Gastrocnemius medialis (tissue), 4 donors: Measurements from ENCODE around the gene TMEM51. TPM values are rescaled to one million over a fixed set of nuclear protein-coding genes. Genes with fewer than 3 reads are reported as not detected.
"Not testable (repeated sequence)": the region's sequence is repeated elsewhere in the genome, so short reads cannot be mapped to it uniquely, and the experiment has no call there.

Source experiments
- ATAC-seq, 2 donors: fragments of 150-250 bp; one replicate each; pipeline ENCODE4 v1.9.1; 2016
- DNase-seq, 2 donors: peaks; one replicate each; pipeline ENCODE4 v3.0.0-alpha.2; 2019
- H3K27ac ChIP-seq, 4 donors: fragments of 200-600 bp; sonication (generic); 1 replicate in 1 of 4; 2 replicates in 3 of 4; pipeline ENCODE4 v1.5.1; 2016 to 2018; ENCODE audit warnings: mild to moderate bottlenecking in 2 of 4, moderate library complexity in 1 of 4
- H3K27me3 ChIP-seq, 3 donors: fragments of 200-600 bp; sonication (generic) in 2 of 3; 1 replicate in 1 of 3; 2 replicates in 2 of 3; pipeline versions ENCODE4 v1.5.1 to v1.6.0; 2016 to 2019; ENCODE audit warnings: mild to moderate bottlenecking in 1 of 3, moderate library complexity in 1 of 3
- H3K36me3 ChIP-seq, 2 donors: fragments of 200-600 bp; sonication (generic) in 1 of 2; one replicate each; pipeline ENCODE4 v1.5.1; 2017 to 2018
- H3K4me1 ChIP-seq, 2 donors: fragments of 200-600 bp; sonication (generic) in 1 of 2; one replicate each; pipeline ENCODE4 v1.5.1; 2016 to 2017; ENCODE audit warnings: mild to moderate bottlenecking in 2 of 2
- H3K4me3 ChIP-seq, 4 donors: fragments of 200-600 bp; sonication (generic) in 3 of 4; 1 replicate in 1 of 4; 2 replicates in 3 of 4; pipeline ENCODE4 v1.5.1; 2016 to 2019; ENCODE audit warnings: mild to moderate bottlenecking in 2 of 4
- H3K9me3 ChIP-seq, 3 donors: fragments of 200-600 bp; sonication (generic) in 2 of 3; 1 replicate in 1 of 3; 2 replicates in 2 of 3; pipeline ENCODE4 v1.5.1; 2016 to 2019
- CTCF ChIP-seq, 5 experiments: fragments of 450-650 bp in 3 of 5; fragments of 200-600 bp in 2 of 5; sonication (generic) in 2 of 5; IDR thresholded peaks in 4 of 5; conservative IDR thresholded peaks in 1 of 5; 1 replicate in 4 of 5; 2 replicates in 1 of 5; pipeline ENCODE4 v1.5.1; 2016 to 2019; ENCODE audit warnings: antibody characterized with exemption in 5 of 5, mild to moderate bottlenecking in 3 of 5, moderate library complexity in 3 of 5
- POLR2A ChIP-seq, 2 donors: fragments of 450-650 bp; IDR thresholded peaks; one replicate each; pipeline ENCODE4 v1.6.1; 2017; ENCODE audit warnings: antibody characterized with exemption in 2 of 2, mild to moderate bottlenecking in 2 of 2, moderate library complexity in 2 of 2
- in situ Hi-C, 4 donors: fragments of 200-750 bp; cut with MboI; loops; one replicate each; pipeline versions ENCODE4 v1.15.0 to v1.8.0; 2017; ENCODE audit warnings: low sequenced_read_pairs in 4 of 4
- intact Hi-C: fragments of 100-400 bp; cut with DNase I; formaldehyde crosslinking; loops from one replicate; pipeline ENCODE4 v1.15.1; 2023; ENCODE audit warnings: low total_unique reads
- total RNA-seq, 4 donors: library from RNA; depleted of rRNA; stranded (reverse); fragments of >200 nt; gene quantifications; one replicate each; pipeline versions ENCODE4 v1.1.0 to v1.2.3, GENCODE V29; 2016

The TMEM51 gene
- total RNA-seq, 4 donors from 2014 or later: 0.73 to 2.7 (median 1.8) TPM; not detected in 1

GRCh38 chr1:15132965-15133364, 20.6 kb upstream of the TMEM51 start:
- no peak overlapping the region for H3K27ac ChIP-seq
- H3K4me1 ChIP-seq: no peaks in the 10 kb centered on the region
- no peak for TF ChIP-seq POLR2A (IDR thresholded peaks at IDR 0.05)
- TF ChIP-seq CTCF (IDR thresholded peaks at IDR 0.05 in 4 of 5, conservative IDR thresholded peaks at IDR 0.05 in 1 of 5): no peak
- ATAC-seq (no peak), DNase-seq (no peak)
- no peaks in the 10 kb centered on the region for H3K36me3 ChIP-seq
- in situ Hi-C loops: loop anchor here in 1 of 4 donors (25.0 kb wide), 1 partner anchor 304 kb away; the partner anchor contains the start of gene CTRC
- H3K4me3 ChIP-seq: no peak overlapping the region
- no peaks in the 10 kb centered on the region for H3K9me3 ChIP-seq
- intact Hi-C loops: no loop called here
- no peaks in the 10 kb centered on the region for H3K27me3 ChIP-seq

GRCh38 chr1:15134285-15134684, 19.3 kb upstream of the TMEM51 start:
- no peaks in the 10 kb centered on the region for H3K4me1 ChIP-seq
- TF ChIP-seq POLR2A (IDR thresholded peaks at IDR 0.05) (no peak), CTCF (IDR thresholded peaks at IDR 0.05 in 4 of 5, conservative IDR thresholded peaks at IDR 0.05 in 1 of 5) (no peak)
- no peaks in the 10 kb centered on the region for H3K9me3 ChIP-seq
- H3K4me3 ChIP-seq: no peak overlapping the region
- ATAC-seq (no peak), DNase-seq (no peak)
- in situ Hi-C loops: loop anchor here in 1 of 4 donors (25.0 kb wide), 1 partner anchor 303 kb away; the partner anchor contains the start of gene CTRC
- H3K27me3 ChIP-seq: no peaks in the 10 kb centered on the region
- H3K27ac ChIP-seq: no peak overlapping the region
- no peaks in the 10 kb centered on the region for H3K36me3 ChIP-seq
- intact Hi-C loops: no loop called here

GRCh38 chr1:15135604-15136003, 17.9 kb upstream of the TMEM51 start:
- DNase-seq, ATAC-seq, H3K27me3 ChIP-seq, H3K36me3 ChIP-seq, H3K4me1 ChIP-seq, H3K27ac ChIP-seq, H3K4me3 ChIP-seq, H3K9me3 ChIP-seq, intact Hi-C loops: not testable (repeated sequence)
- in situ Hi-C loops: loop anchor here in 1 of 4 donors (25.0 kb wide), 1 partner anchor 302 kb away; the partner anchor contains the start of gene CTRC

- Histone ChIP-seq H3K9me3 (no peaks in the 10 kb centered on the region), H3K36me3 (no peaks in the 10 kb centered on the region), H3K4me1 (no peaks in the 10 kb centered on the region), H3K4me3 (no peak overlapping the region), H3K27me3 (no peaks in the 10 kb centered on the region), H3K27ac (no peak overlapping the region)
- no peak for DNase-seq
- no peak for ATAC-seq
- in situ Hi-C loops (loop anchor here in 1 of 4 donors (25.0 kb wide), 1 partner anchor 299 kb away; the partner anchor contains the start of gene CTRC), intact Hi-C loops (no loop called here)
- no peak for TF ChIP-seq POLR2A (IDR thresholded peaks at IDR 0.05)
- TF ChIP-seq CTCF (IDR thresholded peaks at IDR 0.05 in 4 of 5, conservative IDR thresholded peaks at IDR 0.05 in 1 of 5): no peak
These were observed 15.7 kb upstream of the TMEM51 start for GRCh38 chr1:15137809-15138208.

GRCh38 chr1:15139654-15140350, 13.7 kb upstream of the TMEM51 start:
- no peak overlapping the region for H3K27ac ChIP-seq
- no peaks in the 10 kb centered on the region for H3K9me3 ChIP-seq
- no peaks in the 10 kb centered on the region for H3K4me1 ChIP-seq
- no peak for TF ChIP-seq POLR2A (IDR thresholded peaks at IDR 0.05)
- TF ChIP-seq CTCF (IDR thresholded peaks at IDR 0.05 in 4 of 5, conservative IDR thresholded peaks at IDR 0.05 in 1 of 5): no peak
- no peaks in the 10 kb centered on the region for H3K27me3 ChIP-seq
- intact Hi-C loops: no loop called here
- ATAC-seq: no peak
- DNase-seq: no peak
- H3K4me3 ChIP-seq: no peak overlapping the region
- no peaks in the 10 kb centered on the region for H3K36me3 ChIP-seq
- in situ Hi-C loops: loop anchor here in 1 of 4 donors (25.0 kb wide), 1 partner anchor 297 kb away; the partner anchor contains the start of gene CTRC
